ENCODE data around the gene MEIS3. TPM values are rescaled to one million over a fixed set of nuclear protein-coding genes. Genes with fewer than 3 reads are reported as not detected.
"Not testable (repeated sequence)": the region's sequence is repeated elsewhere in the genome, so short reads cannot be mapped to it uniquely, and the experiment has no call there.

MEIS3 gene
- total RNA-seq, 1 donor from 2014 or later, result 104 TPM

GRCh38 chr19:47390533-47391488, 28.5 kb downstream of the MEIS3 start:
- FAIRE-seq, result no peak
- DNase-seq (ENCODE audit: low spot score in 2 of 2), result no peak

GRCh38 chr19:47389150-47389556, 30.2 kb downstream of the MEIS3 start:
- no peak for FAIRE-seq
- DNase-seq (ENCODE audit: low spot score in 2 of 2), result no peak

- not testable (repeated sequence) for DNase-seq (ENCODE audit: low spot score in 2 of 2); FAIRE-seq
Observed at GRCh38 chr19:47388721-47389120, 30.6 kb downstream of the MEIS3 start.

- not testable (repeated sequence) for DNase-seq (ENCODE audit: low spot score in 2 of 2); FAIRE-seq
Observed at GRCh38 chr19:47387623-47388022, 31.7 kb downstream of the MEIS3 start.

GRCh38 chr19:47386582-47386981, 32.7 kb downstream of the MEIS3 start:
- not testable (repeated sequence) for DNase-seq (ENCODE audit: low spot score in 2 of 2); FAIRE-seq

GRCh38 chr19:47384533-47384932, 34.8 kb downstream of the MEIS3 start:
- FAIRE-seq; DNase-seq (ENCODE audit: low spot score in 2 of 2): not testable (repeated sequence)

- not testable (repeated sequence) for FAIRE-seq; DNase-seq (ENCODE audit: low spot score in 2 of 2)
Observed at GRCh38 chr19:47383890-47384289, 35.4 kb downstream of the MEIS3 start.

GRCh38 chr19:47381653-47382279, 37.6 kb downstream of the MEIS3 start:
- no peak for FAIRE-seq
- no peak for DNase-seq (ENCODE audit: low spot score in 2 of 2)

GRCh38 chr19:47381121-47381520, 38.2 kb downstream of the MEIS3 start:
- FAIRE-seq, result no peak
- no peak for DNase-seq (ENCODE audit: low spot score in 2 of 2)

- no peak for DNase-seq (ENCODE audit: low spot score in 2 of 2)
- FAIRE-seq, result no peak
Observed at GRCh38 chr19:47380559-47380958, 38.8 kb downstream of the MEIS3 start.

GRCh38 chr19:47379381-47379938, 39.9 kb downstream of the MEIS3 start:
- DNase-seq (ENCODE audit: low spot score in 2 of 2), result peak; percentile 63 to 70
- FAIRE-seq, result no peak

GRCh38 chr19:47378246-47378645, 41.1 kb downstream of the MEIS3 start:
- FAIRE-seq (no peak), DNase-seq (ENCODE audit: low spot score in 2 of 2) (no peak)

- DNase-seq (ENCODE audit: low spot score in 2 of 2) (no peak), FAIRE-seq (no peak)
Observed at GRCh38 chr19:47377801-47378200, 41.5 kb downstream of the MEIS3 start.

GRCh38 chr19:47377208-47377701, 42.1 kb downstream of the MEIS3 start:
- FAIRE-seq, result no peak
- no peak for DNase-seq (ENCODE audit: low spot score in 2 of 2)

- DNase-seq (ENCODE audit: low spot score in 2 of 2), result no peak
- FAIRE-seq, result no peak
Observed at GRCh38 chr19:47376589-47377144, 42.7 kb downstream of the MEIS3 start.

GRCh38 chr19:47375694-47376588, 43.4 kb downstream of the MEIS3 start:
- FAIRE-seq, result no peak
- DNase-seq (ENCODE audit: low spot score in 2 of 2), result no peak

GRCh38 chr19:47374876-47375693, 44.2 kb downstream of the MEIS3 start:
- FAIRE-seq (no peak), DNase-seq (ENCODE audit: low spot score in 2 of 2) (no peak)
